ENCODE data around the gene STEAP1B.

The STEAP1B gene

DNA sequence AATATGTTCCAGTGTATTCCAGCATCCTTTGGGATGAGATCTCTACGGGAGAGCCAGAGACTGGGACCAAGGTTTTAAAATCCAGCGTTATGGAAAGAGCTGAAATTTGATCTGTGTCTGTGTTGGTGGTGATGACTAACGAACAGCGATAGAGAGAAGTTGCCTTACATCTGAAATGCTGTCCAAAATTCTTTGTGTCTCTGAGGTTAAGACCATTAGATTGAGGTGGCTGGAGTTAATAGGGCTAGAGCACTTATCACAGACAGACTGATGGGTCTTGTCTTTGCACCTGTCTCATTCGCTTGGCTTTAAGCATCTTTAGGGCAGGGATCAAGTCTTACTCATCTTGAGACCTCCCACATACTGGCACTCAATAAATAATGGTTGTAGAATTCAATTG lies 102.0 kb downstream of the STEAP1B start:
- DNase-seq, result no peak

- no peak for DNase-seq
These were observed 104.8 kb downstream of the STEAP1B start for GRCh38 chr7:22395222-22395621.

DNA sequence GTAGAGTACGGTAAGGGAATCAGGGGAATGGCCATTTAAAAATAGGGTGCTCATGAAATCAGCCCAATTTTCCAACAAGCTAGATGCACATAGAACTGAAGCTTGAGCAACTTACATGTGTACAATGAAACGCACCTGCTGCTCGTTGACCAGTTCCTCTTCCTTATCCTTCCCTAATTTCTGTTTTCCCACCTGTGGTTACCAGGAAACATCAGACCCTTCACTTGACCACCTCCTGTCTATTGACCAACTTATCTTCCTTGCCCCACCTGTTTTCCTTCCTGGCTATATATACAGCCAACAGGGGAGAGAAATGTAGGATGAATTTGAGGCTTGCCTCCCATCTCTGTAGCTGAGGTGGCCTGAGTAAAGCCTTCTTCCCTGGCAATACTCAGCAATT lies 105.2 kb downstream of the STEAP1B start:
- no peak for DNase-seq

GRCh38 chr7:22393913-22394729 lies 105.9 kb downstream of the STEAP1B start:
- DNase-seq, result no peak

DNA sequence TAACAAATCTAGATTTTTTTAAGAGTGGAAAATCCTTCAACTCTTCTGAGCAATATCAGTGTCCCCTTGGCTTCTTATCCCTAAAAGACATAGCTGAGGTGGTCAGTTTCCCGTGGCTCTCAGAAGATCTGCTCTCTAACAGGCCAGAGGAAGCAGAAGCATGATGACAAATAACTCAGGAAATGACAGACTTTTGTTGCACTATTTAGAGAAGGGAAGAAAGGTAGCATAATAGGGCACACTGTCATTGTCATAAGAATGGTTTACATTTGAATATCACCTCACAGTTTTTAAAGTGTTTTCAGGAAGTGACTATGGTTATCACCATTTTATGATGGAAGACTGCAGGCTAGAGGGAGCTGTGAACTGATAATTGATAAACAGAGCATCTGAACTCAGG lies 109.5 kb downstream of the STEAP1B start:
- DNase-seq, result no peak

GRCh38 chr7:22389892-22390291 lies 110.1 kb downstream of the STEAP1B start:
- no peak for DNase-seq

DNA sequence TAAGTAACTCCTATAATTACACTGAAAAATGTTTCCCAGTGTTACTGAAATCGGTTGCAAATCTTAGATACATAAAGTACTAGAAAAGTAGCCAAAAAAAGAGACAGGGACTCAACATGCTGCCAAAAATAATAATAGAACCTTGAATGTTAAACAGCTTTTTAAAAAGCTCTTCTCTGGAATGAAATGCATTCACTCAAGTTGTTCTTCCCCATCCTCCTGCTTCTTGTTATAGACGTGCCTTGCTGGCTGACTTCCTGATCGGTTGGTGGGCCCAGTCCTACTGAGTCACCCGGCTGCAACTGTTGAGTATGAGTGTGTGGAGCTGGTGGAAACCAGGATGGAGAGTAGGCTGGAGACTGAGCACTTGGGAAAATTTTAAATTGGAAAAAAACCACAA lies 112.4 kb downstream of the STEAP1B start:
- no peak for DNase-seq

GRCh38 chr7:22386865-22387264 lies 113.1 kb downstream of the STEAP1B start:
- DNase-seq, result no peak

- DNase-seq, result no peak
These were observed 113.7 kb downstream of the STEAP1B start for GRCh38 chr7:22386206-22386858.

GRCh38 chr7:22385326-22385725 lies 114.7 kb downstream of the STEAP1B start:
- DNase-seq, result no peak

DNA sequence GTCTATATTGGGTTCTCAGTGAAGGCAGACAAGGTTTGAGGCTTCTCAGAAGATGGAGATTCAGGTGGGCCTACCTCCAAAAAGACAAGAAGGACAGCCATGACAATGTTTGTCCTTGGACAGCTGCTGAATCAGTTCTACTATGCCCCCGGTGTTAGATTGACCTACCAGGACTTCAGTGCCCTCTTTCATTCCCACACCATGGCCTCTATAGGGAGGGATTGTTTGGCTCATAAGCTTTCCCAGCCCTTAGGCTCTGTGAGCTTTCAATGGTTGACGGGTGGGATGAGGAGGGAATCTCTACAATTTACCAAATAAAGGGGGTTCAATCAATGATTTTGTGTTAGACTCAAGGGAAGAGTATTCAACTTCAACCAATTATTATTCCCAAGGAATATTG lies 119.7 kb downstream of the STEAP1B start:
- no peak for DNase-seq

- DNase-seq, result no peak
These were observed 121.6 kb downstream of the STEAP1B start for GRCh38 chr7:22378199-22378980.

DNA sequence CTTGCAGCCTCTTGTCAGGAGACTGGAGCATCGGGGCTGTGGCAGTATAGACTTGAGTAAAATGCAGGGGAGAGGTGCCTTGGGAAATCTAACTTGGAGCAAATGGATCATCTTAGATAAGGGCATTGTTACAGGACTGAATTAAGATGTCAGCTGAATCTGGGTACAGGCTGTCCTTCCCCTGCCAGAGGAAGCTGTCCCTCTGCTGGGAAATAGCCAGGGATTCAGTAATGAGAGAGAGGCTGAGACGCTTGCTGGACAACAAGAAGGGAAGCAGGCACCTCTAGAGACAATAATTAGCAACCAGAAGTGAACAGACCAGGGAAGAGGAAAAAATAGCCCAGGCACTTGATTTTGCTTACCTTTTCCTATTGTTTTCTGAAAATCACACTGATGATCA lies 122.3 kb downstream of the STEAP1B start:
- no peak for DNase-seq

DNA sequence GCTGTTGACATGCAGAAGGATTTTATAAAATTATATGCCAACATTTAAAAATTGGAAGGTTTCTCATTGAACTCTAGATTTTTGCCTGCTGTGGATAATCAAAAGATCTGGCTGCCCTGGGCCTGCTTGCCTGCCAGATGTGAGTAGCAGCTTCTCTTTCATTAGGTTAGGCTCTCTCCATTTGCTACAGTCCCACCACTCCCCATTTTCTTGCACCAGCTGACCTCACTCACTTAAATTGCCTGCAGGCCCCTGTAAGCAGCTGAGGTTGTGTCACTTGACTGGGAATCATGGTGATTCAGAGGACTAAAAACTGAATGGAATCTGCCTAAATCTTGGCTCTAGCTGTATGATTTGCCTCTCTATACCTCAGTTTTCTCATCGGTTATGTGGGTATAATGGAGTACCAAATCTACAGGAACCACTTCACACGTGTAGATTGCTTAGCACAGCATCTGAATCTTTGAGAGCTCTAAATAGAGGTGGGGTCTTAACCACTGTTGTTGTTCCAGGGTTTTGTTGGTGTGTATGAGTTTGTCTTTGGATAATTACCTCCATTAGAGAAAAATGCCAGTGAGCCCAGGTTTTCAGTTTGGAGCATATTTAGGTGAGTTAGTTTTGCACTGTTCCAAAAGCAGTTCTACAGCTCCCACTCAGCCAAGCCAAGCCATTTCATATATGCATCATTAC lies 124.5 kb downstream of the STEAP1B start:
- DNase-seq, result no peak

GRCh38 chr7:22373911-22374310 lies 126.1 kb downstream of the STEAP1B start:
- no peak for DNase-seq

DNA sequence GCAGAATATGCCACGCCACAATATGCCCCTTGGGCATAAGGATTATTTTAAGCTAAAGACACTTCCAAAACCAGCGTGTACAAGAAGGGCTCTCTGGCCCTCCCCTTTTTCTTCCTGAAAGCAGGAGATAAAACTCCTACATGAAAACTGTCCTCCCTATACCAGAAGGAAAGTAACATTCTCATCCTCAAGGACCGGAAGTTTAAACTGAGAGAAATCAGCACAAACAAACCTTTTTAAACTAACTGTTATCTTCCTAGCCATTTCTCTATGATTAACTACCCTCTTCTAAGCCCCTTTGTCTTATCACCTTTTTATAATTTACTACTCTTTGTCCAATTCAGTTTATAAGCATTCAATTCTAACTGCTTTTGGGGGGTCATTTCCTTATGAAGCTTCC lies 126.6 kb downstream of the STEAP1B start:
- DNase-seq, result no peak

GRCh38 chr7:22372863-22373262 lies 127.1 kb downstream of the STEAP1B start:
- no peak for DNase-seq

DNA sequence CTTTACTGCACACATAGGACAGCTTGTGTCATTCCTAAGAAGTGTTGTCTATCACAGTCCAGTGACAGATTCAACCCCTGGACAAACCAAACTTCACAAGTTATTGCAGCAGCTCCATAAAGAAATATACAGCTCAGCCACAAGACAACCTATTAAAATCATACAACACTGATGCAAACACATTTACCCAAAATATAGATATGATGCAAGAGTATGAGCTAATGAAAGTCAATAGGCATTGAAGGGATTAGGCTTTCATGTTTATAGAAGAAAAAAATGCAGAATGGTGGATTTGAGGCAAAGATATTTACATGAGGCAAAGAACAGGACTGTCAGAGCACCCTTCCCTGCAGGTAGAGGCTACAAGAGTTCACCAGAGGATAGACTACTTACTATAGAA lies 128.1 kb downstream of the STEAP1B start:
- no peak for DNase-seq
